Measurements from ENCODE around the gene ZNF821. TPM values are rescaled to one million over a fixed set of nuclear protein-coding genes. Genes with fewer than 3 reads are reported as not detected.

ZNF821 gene
- total RNA-seq, 1 donor from 2014 or later, result 10.3 TPM

- Mint-ChIP-seq H3K27me3 (ENCODE audit: insufficient read depth, low read depth) (peaks cover 2% of the 10 kb centered on the region), H3K4me1 (peaks cover 26% of the 10 kb centered on the region), H3K9me3 (no peaks in the 10 kb centered on the region), H3K27ac (no peak overlapping the region), H3K4me3 (no peak overlapping the region), H3K36me3 (peaks cover 25% of the 10 kb centered on the region)
- Histone ChIP-seq H3K4me1 (peaks cover 26% of the 10 kb centered on the region), H3K4me2 (no peak overlapping the region), H3K36me3 (no peaks in the 10 kb centered on the region), H3K4me3 (no peak overlapping the region), H3K27me3 (no peaks in the 10 kb centered on the region), H2AFZ (replicated peaks) (no peak overlapping the region), H4K20me1 (ENCODE audit: low read depth) (peaks cover 86% of the 10 kb centered on the region), H3K27ac (no peak overlapping the region), H3F3A (ENCODE audit: low read depth) (peaks cover 39% of the 10 kb centered on the region), H3K9ac (no peak overlapping the region), H3K9me3 (ENCODE audit: low read depth) (no peaks in the 10 kb centered on the region), H3K79me2 (ENCODE audit: low read depth) (peaks cover 37% of the 10 kb centered on the region)
- no peak for DNase-seq (ENCODE audit: low spot score)
- TF ChIP-seq EZH2 (IDR thresholded peaks at IDR 0.05), result no peak
- TF ChIP-seq, protein P1, sequence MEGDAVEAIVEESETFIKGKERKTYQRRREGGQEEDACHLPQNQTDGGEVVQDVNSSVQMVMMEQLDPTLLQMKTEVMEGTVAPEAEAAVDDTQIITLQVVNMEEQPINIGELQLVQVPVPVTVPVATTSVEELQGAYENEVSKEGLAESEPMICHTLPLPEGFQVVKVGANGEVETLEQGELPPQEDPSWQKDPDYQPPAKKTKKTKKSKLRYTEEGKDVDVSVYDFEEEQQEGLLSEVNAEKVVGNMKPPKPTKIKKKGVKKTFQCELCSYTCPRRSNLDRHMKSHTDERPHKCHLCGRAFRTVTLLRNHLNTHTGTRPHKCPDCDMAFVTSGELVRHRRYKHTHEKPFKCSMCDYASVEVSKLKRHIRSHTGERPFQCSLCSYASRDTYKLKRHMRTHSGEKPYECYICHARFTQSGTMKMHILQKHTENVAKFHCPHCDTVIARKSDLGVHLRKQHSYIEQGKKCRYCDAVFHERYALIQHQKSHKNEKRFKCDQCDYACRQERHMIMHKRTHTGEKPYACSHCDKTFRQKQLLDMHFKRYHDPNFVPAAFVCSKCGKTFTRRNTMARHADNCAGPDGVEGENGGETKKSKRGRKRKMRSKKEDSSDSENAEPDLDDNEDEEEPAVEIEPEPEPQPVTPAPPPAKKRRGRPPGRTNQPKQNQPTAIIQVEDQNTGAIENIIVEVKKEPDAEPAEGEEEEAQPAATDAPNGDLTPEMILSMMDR (IDR thresholded peaks at IDR 0.05), result no peak
- TF ChIP-seq EZH2phosphoT487 (IDR thresholded peaks at IDR 0.05), result no peak
Observed at GRCh38 chr16:71931001-71931400, 47.0 kb upstream of the ZNF821 start.

- Mint-ChIP-seq H3K27me3 (ENCODE audit: insufficient read depth, low read depth) (peaks cover 2% of the 10 kb centered on the region), H3K27ac (no peak overlapping the region), H3K4me3 (no peak overlapping the region), H3K36me3 (peaks cover 25% of the 10 kb centered on the region), H3K9me3 (no peaks in the 10 kb centered on the region), H3K4me1 (peaks cover 21% of the 10 kb centered on the region)
- no peaks in the 10 kb centered on the region for H3K27me3 ChIP-seq
- peaks cover 26% of the 10 kb centered on the region for H3K4me1 ChIP-seq
- TF ChIP-seq EZH2phosphoT487 (IDR thresholded peaks at IDR 0.05) (no peak), EZH2 (IDR thresholded peaks at IDR 0.05) (no peak)
- TF ChIP-seq, protein P1 (IDR thresholded peaks at IDR 0.05), result no peak
- no peak overlapping the region for H3K9ac ChIP-seq
- no peak overlapping the region for H3K4me3 ChIP-seq
- H2AFZ ChIP-seq (replicated peaks), result no peak overlapping the region
- no peak for DNase-seq (ENCODE audit: low spot score)
- peaks cover 37% of the 10 kb centered on the region for H3K79me2 ChIP-seq (ENCODE audit: low read depth)
- no peak overlapping the region for H3K4me2 ChIP-seq
- no peak overlapping the region for H3K27ac ChIP-seq
- H3F3A ChIP-seq (ENCODE audit: low read depth), result peaks cover 39% of the 10 kb centered on the region
- no peaks in the 10 kb centered on the region for H3K9me3 ChIP-seq (ENCODE audit: low read depth)
- H4K20me1 ChIP-seq (ENCODE audit: low read depth), result peaks cover 83% of the 10 kb centered on the region
- no peaks in the 10 kb centered on the region for H3K36me3 ChIP-seq
Observed at GRCh38 chr16:71930013-71930563, 46.1 kb upstream of the ZNF821 start.

DNA sequence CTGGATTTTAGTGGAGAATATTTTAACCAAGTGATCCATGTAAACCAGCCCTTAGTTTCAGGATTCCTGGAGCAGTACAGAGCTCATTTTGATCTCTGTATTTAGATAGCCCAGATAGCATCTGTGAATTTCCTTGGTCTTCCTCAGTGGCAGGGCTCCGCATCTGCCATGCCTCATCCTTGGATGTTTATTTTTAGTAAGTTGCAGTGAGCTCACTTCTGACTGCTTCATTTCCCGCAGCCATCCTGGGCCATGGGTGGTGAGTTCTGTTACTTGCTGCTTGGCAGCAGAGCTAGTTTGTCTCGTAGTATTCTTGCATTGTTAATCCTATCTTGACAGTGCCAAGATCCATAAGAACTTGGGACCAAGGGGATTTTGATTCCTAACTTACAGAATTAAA, 45.1 kb upstream of the ZNF821 start:
- peaks cover 28% of the 10 kb centered on the region for H3K36me3 Mint-ChIP-seq
- TF ChIP-seq EZH2phosphoT487 (IDR thresholded peaks at IDR 0.05), result no peak
- H3F3A ChIP-seq (ENCODE audit: low read depth), result peaks cover 29% of the 10 kb centered on the region
- H3K4me3 ChIP-seq, result no peak overlapping the region
- H3K27ac ChIP-seq, result no peak overlapping the region
- peaks cover 16% of the 10 kb centered on the region for H3K4me1 ChIP-seq
- H3K27me3 Mint-ChIP-seq (ENCODE audit: insufficient read depth, low read depth), result peaks cover 2% of the 10 kb centered on the region
- no peak overlapping the region for H3K4me3 Mint-ChIP-seq
- peaks cover 7% of the 10 kb centered on the region for H3K36me3 ChIP-seq
- H3K27me3 ChIP-seq, result no peaks in the 10 kb centered on the region
- H3K9me3 Mint-ChIP-seq, result no peaks in the 10 kb centered on the region
- H3K27ac Mint-ChIP-seq, result no peak overlapping the region
- no peak for DNase-seq (ENCODE audit: low spot score)
- no peak overlapping the region for H2AFZ ChIP-seq (replicated peaks)
- H4K20me1 ChIP-seq (ENCODE audit: low read depth), result peaks cover 80% of the 10 kb centered on the region
- no peak overlapping the region for H3K9ac ChIP-seq
- H3K9me3 ChIP-seq (ENCODE audit: low read depth), result no peaks in the 10 kb centered on the region
- peaks cover 38% of the 10 kb centered on the region for H3K79me2 ChIP-seq (ENCODE audit: low read depth)
- H3K4me2 ChIP-seq, result no peak overlapping the region
- peaks cover 13% of the 10 kb centered on the region for H3K4me1 Mint-ChIP-seq

- H3K4me1 Mint-ChIP-seq, result no peaks in the 10 kb centered on the region
- H3K27ac Mint-ChIP-seq, result no peak overlapping the region
- Histone ChIP-seq H3K4me3 (no peak overlapping the region), H3K4me2 (no peak overlapping the region), H3K27ac (no peak overlapping the region), H3K79me2 (ENCODE audit: low read depth) (peaks cover 48% of the 10 kb centered on the region), H4K20me1 (ENCODE audit: low read depth) (peaks cover 77% of the 10 kb centered on the region), H2AFZ (replicated peaks) (no peak overlapping the region), H3F3A (ENCODE audit: low read depth) (peaks cover 16% of the 10 kb centered on the region), H3K36me3 (peaks cover 14% of the 10 kb centered on the region), H3K9ac (no peak overlapping the region), H3K4me1 (peaks cover 3% of the 10 kb centered on the region), H3K27me3 (no peaks in the 10 kb centered on the region), H3K9me3 (ENCODE audit: low read depth) (no peaks in the 10 kb centered on the region)
- no peaks in the 10 kb centered on the region for H3K9me3 Mint-ChIP-seq
- no peak overlapping the region for H3K4me3 Mint-ChIP-seq
- peaks cover 35% of the 10 kb centered on the region for H3K36me3 Mint-ChIP-seq
- TF ChIP-seq EZH2phosphoT487 (IDR thresholded peaks at IDR 0.05) (no peak), EZH2 (IDR thresholded peaks at IDR 0.05) (no peak)
- TF ChIP-seq, protein P1 (IDR thresholded peaks at IDR 0.05), result no peak
- peaks cover 2% of the 10 kb centered on the region for H3K27me3 Mint-ChIP-seq (ENCODE audit: insufficient read depth, low read depth)
- DNase-seq (ENCODE audit: low spot score), result no peak
Observed at GRCh38 chr16:71927787-71928186, 43.8 kb upstream of the ZNF821 start.
